Loucy (cell line): ENCODE measurements around the gene COIL.

ENCODE experiments used
- CTCF ChIP-seq: fragments of 200-600 bp; sonication (generic); conservative IDR thresholded peaks from 2 replicates; pipeline ENCODE4 v1.5.1; 2014; ENCODE audit warnings: mild to moderate bottlenecking, antibody characterized with exemption, low read length
- EZH2phosphoT487 ChIP-seq: fragments of 200-600 bp; IDR thresholded peaks from 2 replicates; pipeline ENCODE4 v1.6.1; 2018; ENCODE audit warnings: antibody characterized with exemption, mild to moderate bottlenecking, moderate library complexity, borderline replicate concordance

GRCh38 chr17:56926270-56926669 is 34.6 kb downstream of the COIL start:
- TF ChIP-seq CTCF (no peak), EZH2phosphoT487 (no peak)
